WTC11 (cell line): ENCODE results near the gene FSD2. TPM values are rescaled to one million over a fixed set of nuclear protein-coding genes. Genes with fewer than 3 reads are reported as not detected.

ENCODE experiments used
- ATAC-seq: fragments of 200-7000 bp; cut with Tn5 transposase; 2 replicates; pipeline ENCODE4 v1.10.0; 2021; ENCODE audit warnings: mild to moderate bottlenecking, moderate library complexity
- CTCF ChIA-PET: fragments of 300-600 bp; sonication (Branson Sonifier 250); formaldehyde crosslinking; loops from one replicate; lab custom pipeline; 2021; ENCODE audit warnings: antibody characterized with exemption; lab: Charles Lee
- POLR2A ChIA-PET: fragments of 350-600 bp; sonication (Branson Sonifier 250); formaldehyde crosslinking; loops from one replicate; lab custom pipeline; 2021; ENCODE audit warnings: antibody characterized with exemption; lab: Charles Lee
- DNase-seq: peaks from one replicate; pipeline ENCODE4 v3.0.0; 2021; ENCODE audit warnings: low spot score
- H3K27ac Mint-ChIP-seq: 2 replicates; pipeline ENCODE4 v1.8.0; 2021; ENCODE audit warnings: mixed read lengths
- H3K27me3 Mint-ChIP-seq: 2 replicates; pipeline ENCODE4 v1.8.0; 2021; ENCODE audit warnings: low read depth, mild to moderate bottlenecking, moderate library complexity, mixed read lengths
- H3K36me3 Mint-ChIP-seq: 2 replicates; pipeline ENCODE4 v1.8.0; 2021; ENCODE audit warnings: mixed read lengths
- H3K4me1 Mint-ChIP-seq: 2 replicates; pipeline ENCODE4 v1.8.0; 2022; ENCODE audit warnings: mixed read lengths
- H3K4me3 Mint-ChIP-seq: 2 replicates; pipeline ENCODE4 v1.8.0; 2021; ENCODE audit warnings: mild to moderate bottlenecking, moderate library complexity, mixed read lengths
- H3K9me3 Mint-ChIP-seq: 2 replicates; pipeline ENCODE4 v1.8.0; 2021; ENCODE audit warnings: mixed read lengths
- JUN ChIP-seq: sonication (generic); formaldehyde crosslinking; IDR thresholded peaks from 2 replicates; pipeline ENCODE4 v1.8.0; 2023; ENCODE audit warnings: mild to moderate bottlenecking, missing genetic modification reagents
- KAT7 ChIP-seq: sonication (generic); formaldehyde crosslinking; IDR thresholded peaks from 2 replicates; pipeline ENCODE4 v1.8.1; 2023; ENCODE audit warnings: missing genetic modification reagents, mild to moderate bottlenecking, borderline replicate concordance
- MXD4 ChIP-seq: fragments of 250-450 bp; sonication (Bioruptor Pico); IDR thresholded peaks from 2 replicates; pipeline ENCODE4 v1.8.0; 2021; ENCODE audit warnings: mild to moderate bottlenecking, moderate library complexity, borderline replicate concordance
- PRRX2 ChIP-seq: fragments of 250-450 bp; sonication (Bioruptor Pico); IDR thresholded peaks from 2 replicates; pipeline ENCODE4 v1.8.0; 2021; ENCODE audit warnings: mild to moderate bottlenecking
- SMAD4 ChIP-seq: sonication (generic); formaldehyde crosslinking; IDR thresholded peaks from 2 replicates; pipeline ENCODE4 v1.8.0; 2022; ENCODE audit warnings: mild to moderate bottlenecking, missing genetic modification reagents
- TEAD1 ChIP-seq: sonication (generic); formaldehyde crosslinking; IDR thresholded peaks from 2 replicates; pipeline ENCODE4 v1.8.0; 2022; ENCODE audit warnings: mild to moderate bottlenecking, missing genetic modification reagents
- ZBTB21 ChIP-seq: sonication (generic); formaldehyde crosslinking; IDR thresholded peaks from 2 replicates; pipeline ENCODE4 v1.8.1; 2023; ENCODE audit warnings: mild to moderate bottlenecking, missing genetic modification reagents, borderline replicate concordance
- ZNF232 ChIP-seq: sonication (generic); formaldehyde crosslinking; IDR thresholded peaks from 2 replicates; pipeline ENCODE4 v1.8.0; 2022; ENCODE audit warnings: mild to moderate bottlenecking, missing genetic modification reagents
- ZNF396 ChIP-seq: fragments of 250-450 bp; sonication (Bioruptor Pico); IDR thresholded peaks from 2 replicates; pipeline ENCODE4 v1.8.0; 2021; ENCODE audit warnings: mild to moderate bottlenecking, moderate library complexity, borderline replicate concordance
- total RNA-seq: library from RNA; stranded (reverse); gene quantifications from 3 replicates; pipeline ENCODE4 v1.2.3, GENCODE V29; 2021
- TF ChIP-seq, protein P1 (sequence below): sonication (generic); formaldehyde crosslinking; conservative IDR thresholded peaks from 2 replicates; pipeline ENCODE4 v1.8.1; 2022; ENCODE audit warnings: mild to moderate bottlenecking, missing genetic modification reagents
- TF ChIP-seq, protein P2 (sequence below): sonication (generic); formaldehyde crosslinking; IDR thresholded peaks from 2 replicates; pipeline ENCODE4 v1.8.0; 2022; ENCODE audit warnings: missing genetic modification reagents
- TF ChIP-seq, protein P3 (sequence below): sonication (generic); formaldehyde crosslinking; IDR thresholded peaks from 2 replicates; pipeline ENCODE4 v1.8.1; 2023; ENCODE audit warnings: mild to moderate bottlenecking, missing genetic modification reagents, borderline replicate concordance
- TF ChIP-seq, protein P4 (sequence below): fragments of 250-450 bp; sonication (Bioruptor Pico); IDR thresholded peaks from 2 replicates; pipeline ENCODE4 v2.1.2; 2022; ENCODE audit warnings: mild to moderate bottlenecking, moderate library complexity
- TF ChIP-seq, protein P5 (sequence below): sonication (generic); formaldehyde crosslinking; conservative IDR thresholded peaks from 2 replicates; pipeline ENCODE4 v1.8.1; 2023; ENCODE audit warnings: mild to moderate bottlenecking, low read depth, missing genetic modification reagents, moderate library complexity

FSD2 gene
- total RNA-seq, 1 experiment from 2014 or later, result not detected

DNA sequence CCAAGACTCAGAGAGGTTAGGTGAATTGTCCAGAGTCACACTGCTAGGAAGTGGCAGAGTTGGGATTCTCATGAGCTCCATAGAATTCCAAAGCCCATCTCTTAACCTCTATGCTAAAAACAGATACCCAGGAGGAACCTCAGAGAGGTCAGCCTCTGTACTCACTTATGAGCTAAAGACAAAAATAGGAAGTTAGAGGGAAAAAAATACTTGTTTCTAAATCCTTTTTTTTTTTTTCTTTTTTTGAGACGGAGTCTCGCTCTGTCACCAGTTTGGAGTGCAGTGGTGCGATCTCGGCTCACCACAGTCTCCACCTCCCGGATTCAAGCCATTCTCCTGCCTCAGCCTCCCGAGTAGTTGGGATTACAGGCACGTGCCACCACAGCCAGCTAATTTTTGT is 31.4 kb downstream of the FSD2 start:
- TF ChIP-seq SMAD4 (CRISPR knock-in tag) (no peak), KAT7 (no peak), ZNF232 (CRISPR knock-in tag) (no peak)
- TF ChIP-seq, protein P1, sequence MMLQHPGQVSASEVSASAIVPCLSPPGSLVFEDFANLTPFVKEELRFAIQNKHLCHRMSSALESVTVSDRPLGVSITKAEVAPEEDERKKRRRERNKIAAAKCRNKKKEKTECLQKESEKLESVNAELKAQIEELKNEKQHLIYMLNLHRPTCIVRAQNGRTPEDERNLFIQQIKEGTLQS (CRISPR knock-in tag), result no peak
- Mint-ChIP-seq H3K27ac (no peak overlapping the region), H3K4me3 (no peak overlapping the region), H3K36me3 (no peaks in the 10 kb centered on the region), H3K27me3 (peaks cover 3% of the 10 kb centered on the region; the same call in 1 of the 2 replicates), H3K9me3 (no peaks in the 10 kb centered on the region), H3K4me1 (no peaks in the 10 kb centered on the region)
- no peak for DNase-seq
- POLR2A ChIA-PET, result interaction anchor here (1.4 kb wide), 1 partner anchor 8 kb away, joined by 3 read pairs; no protein-coding TSS in a partner anchor
- no peak for ATAC-seq
- CTCF ChIA-PET, result interaction anchor here (0.7 kb wide), 1 partner anchor 244 kb away, joined by 3 read pairs; no protein-coding TSS in a partner anchor

DNA sequence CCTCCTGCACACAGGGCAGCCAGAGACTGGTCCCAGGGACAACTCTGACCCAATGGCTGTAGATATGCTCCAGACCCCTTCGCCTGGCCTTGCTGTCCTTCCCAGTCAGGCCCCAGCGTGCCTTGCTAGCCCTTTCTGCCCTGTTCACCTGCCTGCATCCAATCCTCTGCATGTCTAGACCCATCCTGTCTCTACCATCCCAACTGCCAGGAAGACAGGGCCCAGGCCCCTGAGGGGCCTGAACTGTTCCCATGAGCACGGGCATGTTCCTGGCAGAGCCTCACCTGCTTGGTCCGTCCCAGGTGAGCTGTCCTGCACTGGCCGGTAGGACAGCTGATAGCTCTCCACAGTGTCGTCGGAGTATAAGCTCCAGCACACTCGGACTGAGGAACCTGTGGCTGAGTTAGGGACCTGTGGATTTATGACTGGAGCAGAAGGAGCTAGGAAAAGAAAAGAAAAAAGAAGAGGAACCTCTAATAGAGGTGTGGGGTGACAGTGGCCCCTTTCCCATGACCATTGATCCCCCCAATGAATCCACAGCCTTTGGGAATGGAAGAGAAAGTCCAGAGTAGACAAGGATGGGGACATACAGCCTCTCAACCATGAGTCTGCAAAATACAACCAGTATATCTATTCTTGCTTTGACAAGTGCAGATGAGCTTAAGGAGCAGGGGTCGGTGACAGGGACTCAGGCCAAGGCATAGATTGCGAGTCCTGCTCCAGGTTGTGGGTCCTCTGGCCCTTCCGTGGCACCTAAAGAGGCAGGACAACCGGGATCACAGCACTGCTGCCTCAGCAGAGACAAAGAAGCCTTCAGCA is 33.9 kb downstream of the FSD2 start:
- Mint-ChIP-seq H3K9me3 (peaks cover 3% of the 10 kb centered on the region; the same call in 1 of the 2 replicates), H3K4me3 (no peak overlapping the region), H3K36me3 (no peaks in the 10 kb centered on the region), H3K27ac (no peak overlapping the region), H3K4me1 (no peaks in the 10 kb centered on the region), H3K27me3 (peaks cover 3% of the 10 kb centered on the region; the same call in 1 of the 2 replicates)
- DNase-seq (no peak), ATAC-seq (no peak)
- CTCF ChIA-PET, result no interaction called here
- TF ChIP-seq MXD4, result no peak
- no peak for TF ChIP-seq JUN (CRISPR knock-in tag)
- POLR2A ChIA-PET, result no interaction called here

DNA sequence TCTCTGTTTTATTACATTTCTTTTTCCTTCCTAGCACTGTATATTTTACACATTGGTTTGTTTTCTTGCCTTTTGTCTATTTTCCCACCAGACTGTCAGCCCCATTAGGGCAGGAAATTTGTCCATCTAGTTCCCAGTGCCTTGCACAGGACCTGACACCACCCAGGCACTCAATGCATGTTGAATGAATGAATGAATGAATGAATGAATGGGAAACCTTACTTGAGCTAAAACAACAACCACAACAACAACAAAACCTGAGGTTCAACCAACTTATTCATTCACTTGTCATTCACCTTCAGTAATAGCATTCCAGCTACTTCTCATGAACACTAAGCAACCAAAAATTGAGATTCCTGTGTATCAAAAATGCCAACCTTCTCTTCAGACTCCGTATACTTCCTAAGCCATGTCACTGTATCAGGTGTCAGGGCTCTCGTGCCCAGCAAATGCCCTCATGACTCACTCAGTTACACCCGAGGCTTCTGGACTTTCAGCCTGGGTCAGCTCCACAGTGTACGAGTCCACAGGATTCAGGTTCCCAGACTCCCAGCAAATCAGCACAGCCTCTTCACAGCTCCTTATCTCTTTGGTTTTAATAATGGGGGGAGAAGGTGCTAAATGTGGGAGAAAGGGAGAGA is 37.3 kb downstream of the FSD2 start:
- DNase-seq (no peak), ATAC-seq (no peak)
- no peak overlapping the region for H3K4me3 Mint-ChIP-seq
- POLR2A ChIA-PET, result no interaction called here
- peaks cover 9% of the 10 kb centered on the region for H3K4me1 Mint-ChIP-seq
- H3K9me3 Mint-ChIP-seq, result peaks cover 5% of the 10 kb centered on the region; the same call in 1 of the 2 replicates
- H3K36me3 Mint-ChIP-seq, result no peaks in the 10 kb centered on the region
- CTCF ChIA-PET, result no interaction called here
- H3K27ac Mint-ChIP-seq, result no peak overlapping the region
- H3K27me3 Mint-ChIP-seq, result peaks cover 3% of the 10 kb centered on the region; the same call in 1 of the 2 replicates
- TF ChIP-seq PRRX2 (CRISPR knock-in tag) (no peak), MXD4 (no peak), ZNF396 (CRISPR knock-in tag) (no peak), ZBTB21 (CRISPR knock-in tag) (no peak), TEAD1 (CRISPR knock-in tag) (no peak)
- TF ChIP-seq, protein P2, sequence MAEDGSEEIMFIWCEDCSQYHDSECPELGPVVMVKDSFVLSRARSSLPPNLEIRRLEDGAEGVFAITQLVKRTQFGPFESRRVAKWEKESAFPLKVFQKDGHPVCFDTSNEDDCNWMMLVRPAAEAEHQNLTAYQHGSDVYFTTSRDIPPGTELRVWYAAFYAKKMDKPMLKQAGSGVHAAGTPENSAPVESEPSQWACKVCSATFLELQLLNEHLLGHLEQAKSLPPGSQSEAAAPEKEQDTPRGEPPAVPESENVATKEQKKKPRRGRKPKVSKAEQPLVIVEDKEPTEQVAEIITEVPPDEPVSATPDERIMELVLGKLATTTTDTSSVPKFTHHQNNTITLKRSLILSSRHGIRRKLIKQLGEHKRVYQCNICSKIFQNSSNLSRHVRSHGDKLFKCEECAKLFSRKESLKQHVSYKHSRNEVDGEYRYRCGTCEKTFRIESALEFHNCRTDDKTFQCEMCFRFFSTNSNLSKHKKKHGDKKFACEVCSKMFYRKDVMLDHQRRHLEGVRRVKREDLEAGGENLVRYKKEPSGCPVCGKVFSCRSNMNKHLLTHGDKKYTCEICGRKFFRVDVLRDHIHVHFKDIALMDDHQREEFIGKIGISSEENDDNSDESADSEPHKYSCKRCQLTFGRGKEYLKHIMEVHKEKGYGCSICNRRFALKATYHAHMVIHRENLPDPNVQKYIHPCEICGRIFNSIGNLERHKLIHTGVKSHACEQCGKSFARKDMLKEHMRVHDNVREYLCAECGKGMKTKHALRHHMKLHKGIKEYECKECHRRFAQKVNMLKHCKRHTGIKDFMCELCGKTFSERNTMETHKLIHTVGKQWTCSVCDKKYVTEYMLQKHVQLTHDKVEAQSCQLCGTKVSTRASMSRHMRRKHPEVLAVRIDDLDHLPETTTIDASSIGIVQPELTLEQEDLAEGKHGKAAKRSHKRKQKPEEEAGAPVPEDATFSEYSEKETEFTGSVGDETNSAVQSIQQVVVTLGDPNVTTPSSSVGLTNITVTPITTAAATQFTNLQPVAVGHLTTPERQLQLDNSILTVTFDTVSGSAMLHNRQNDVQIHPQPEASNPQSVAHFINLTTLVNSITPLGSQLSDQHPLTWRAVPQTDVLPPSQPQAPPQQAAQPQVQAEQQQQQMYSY (CRISPR knock-in tag), result no peak
- TF ChIP-seq, protein P3, sequence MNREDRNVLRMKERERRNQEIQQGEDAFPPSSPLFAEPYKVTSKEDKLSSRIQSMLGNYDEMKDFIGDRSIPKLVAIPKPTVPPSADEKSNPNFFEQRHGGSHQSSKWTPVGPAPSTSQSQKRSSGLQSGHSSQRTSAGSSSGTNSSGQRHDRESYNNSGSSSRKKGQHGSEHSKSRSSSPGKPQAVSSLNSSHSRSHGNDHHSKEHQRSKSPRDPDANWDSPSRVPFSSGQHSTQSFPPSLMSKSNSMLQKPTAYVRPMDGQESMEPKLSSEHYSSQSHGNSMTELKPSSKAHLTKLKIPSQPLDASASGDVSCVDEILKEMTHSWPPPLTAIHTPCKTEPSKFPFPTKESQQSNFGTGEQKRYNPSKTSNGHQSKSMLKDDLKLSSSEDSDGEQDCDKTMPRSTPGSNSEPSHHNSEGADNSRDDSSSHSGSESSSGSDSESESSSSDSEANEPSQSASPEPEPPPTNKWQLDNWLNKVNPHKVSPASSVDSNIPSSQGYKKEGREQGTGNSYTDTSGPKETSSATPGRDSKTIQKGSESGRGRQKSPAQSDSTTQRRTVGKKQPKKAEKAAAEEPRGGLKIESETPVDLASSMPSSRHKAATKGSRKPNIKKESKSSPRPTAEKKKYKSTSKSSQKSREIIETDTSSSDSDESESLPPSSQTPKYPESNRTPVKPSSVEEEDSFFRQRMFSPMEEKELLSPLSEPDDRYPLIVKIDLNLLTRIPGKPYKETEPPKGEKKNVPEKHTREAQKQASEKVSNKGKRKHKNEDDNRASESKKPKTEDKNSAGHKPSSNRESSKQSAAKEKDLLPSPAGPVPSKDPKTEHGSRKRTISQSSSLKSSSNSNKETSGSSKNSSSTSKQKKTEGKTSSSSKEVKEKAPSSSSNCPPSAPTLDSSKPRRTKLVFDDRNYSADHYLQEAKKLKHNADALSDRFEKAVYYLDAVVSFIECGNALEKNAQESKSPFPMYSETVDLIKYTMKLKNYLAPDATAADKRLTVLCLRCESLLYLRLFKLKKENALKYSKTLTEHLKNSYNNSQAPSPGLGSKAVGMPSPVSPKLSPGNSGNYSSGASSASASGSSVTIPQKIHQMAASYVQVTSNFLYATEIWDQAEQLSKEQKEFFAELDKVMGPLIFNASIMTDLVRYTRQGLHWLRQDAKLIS (CRISPR knock-in tag), result no peak
- TF ChIP-seq, protein P4, sequence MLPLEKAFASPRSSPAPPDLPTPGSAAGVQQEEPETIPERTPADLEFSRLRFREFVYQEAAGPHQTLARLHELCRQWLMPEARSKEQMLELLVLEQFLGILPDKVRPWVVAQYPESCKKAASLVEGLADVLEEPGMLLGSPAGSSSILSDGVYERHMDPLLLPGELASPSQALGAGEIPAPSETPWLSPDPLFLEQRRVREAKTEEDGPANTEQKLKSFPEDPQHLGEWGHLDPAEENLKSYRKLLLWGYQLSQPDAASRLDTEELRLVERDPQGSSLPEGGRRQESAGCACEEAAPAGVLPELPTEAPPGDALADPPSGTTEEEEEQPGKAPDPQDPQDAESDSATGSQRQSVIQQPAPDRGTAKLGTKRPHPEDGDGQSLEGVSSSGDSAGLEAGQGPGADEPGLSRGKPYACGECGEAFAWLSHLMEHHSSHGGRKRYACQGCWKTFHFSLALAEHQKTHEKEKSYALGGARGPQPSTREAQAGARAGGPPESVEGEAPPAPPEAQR (CRISPR knock-in tag), result no peak
- TF ChIP-seq, protein P5, sequence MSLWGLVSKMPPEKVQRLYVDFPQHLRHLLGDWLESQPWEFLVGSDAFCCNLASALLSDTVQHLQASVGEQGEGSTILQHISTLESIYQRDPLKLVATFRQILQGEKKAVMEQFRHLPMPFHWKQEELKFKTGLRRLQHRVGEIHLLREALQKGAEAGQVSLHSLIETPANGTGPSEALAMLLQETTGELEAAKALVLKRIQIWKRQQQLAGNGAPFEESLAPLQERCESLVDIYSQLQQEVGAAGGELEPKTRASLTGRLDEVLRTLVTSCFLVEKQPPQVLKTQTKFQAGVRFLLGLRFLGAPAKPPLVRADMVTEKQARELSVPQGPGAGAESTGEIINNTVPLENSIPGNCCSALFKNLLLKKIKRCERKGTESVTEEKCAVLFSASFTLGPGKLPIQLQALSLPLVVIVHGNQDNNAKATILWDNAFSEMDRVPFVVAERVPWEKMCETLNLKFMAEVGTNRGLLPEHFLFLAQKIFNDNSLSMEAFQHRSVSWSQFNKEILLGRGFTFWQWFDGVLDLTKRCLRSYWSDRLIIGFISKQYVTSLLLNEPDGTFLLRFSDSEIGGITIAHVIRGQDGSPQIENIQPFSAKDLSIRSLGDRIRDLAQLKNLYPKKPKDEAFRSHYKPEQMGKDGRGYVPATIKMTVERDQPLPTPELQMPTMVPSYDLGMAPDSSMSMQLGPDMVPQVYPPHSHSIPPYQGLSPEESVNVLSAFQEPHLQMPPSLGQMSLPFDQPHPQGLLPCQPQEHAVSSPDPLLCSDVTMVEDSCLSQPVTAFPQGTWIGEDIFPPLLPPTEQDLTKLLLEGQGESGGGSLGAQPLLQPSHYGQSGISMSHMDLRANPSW (CRISPR knock-in tag), result no peak
